ENCODE results near the gene CLTRN. TPM values are rescaled to one million over a fixed set of nuclear protein-coding genes. Genes with fewer than 3 reads are reported as not detected.

CLTRN gene
- total and polyA plus RNA-seq, 2 of the 13 experiments (the other 11 are each of a cell fraction or from before 2014, with no cell fraction given): 0.37 to 0.53 TPM

DNA sequence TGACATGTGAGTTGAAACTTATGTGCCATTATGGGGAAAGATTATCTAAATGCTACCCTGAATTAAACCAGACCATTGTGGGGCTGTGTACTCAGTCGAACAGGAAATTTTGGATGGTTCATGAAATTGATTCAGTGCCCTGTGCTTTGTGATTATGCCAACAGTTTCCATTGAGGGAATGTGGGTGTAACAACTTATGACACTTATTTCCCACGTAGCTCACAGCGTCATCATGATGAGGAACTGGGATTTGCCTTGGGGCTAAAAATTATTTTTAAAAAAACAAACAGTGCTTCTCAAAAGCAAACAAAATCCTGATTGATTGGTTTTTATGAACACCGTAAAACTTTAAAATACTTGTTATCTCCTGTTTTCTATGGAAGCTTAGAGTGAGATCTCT lies 8.3 kb upstream of the CLTRN start:
- WGBS (ENCODE audit: low lambda C conversion rate): 96% methylated on average over 3 of the region's 4 CpGs
- intact Hi-C loops (cut with micrococcal nuclease; ENCODE audit: unreplicated experiment) (no loop called here), in situ Hi-C loops (cut with HindIII; ENCODE audit: extremely low pct_ligation_motif_present, low pct_unique_long_range_greater_than_20kb) (no loop called here)
- Histone ChIP-seq H4K20me1 (ENCODE audit: insufficient read depth, low read length) (no peaks in the 10 kb centered on the region), H3K27ac (ENCODE audit: extremely low read length, insufficient read depth, low read length) (no peak overlapping the region), H2AFZ (ENCODE audit: low read length) (no peak overlapping the region), H3K4me3 (replicated peaks in 1 of 3; ENCODE audit: insufficient read depth in 1 of 3, low read depth in 2 of 3, low read length in 3 of 3) (no peak overlapping the region), H3K4me2 (ENCODE audit: low read depth, low read length) (no peak overlapping the region), H3K4me1 (ENCODE audit: insufficient read depth, low read length) (peaks cover 25% of the 10 kb centered on the region), H3K27me3 (ENCODE audit: control insufficient read depth in 1 of 2, insufficient read depth in 2 of 2, low read length in 2 of 2) (no peaks in the 10 kb centered on the region; a peak in 1 of 5 replicates), H3K79me2 (ENCODE audit: insufficient read depth, low read length) (peaks cover 23% of the 10 kb centered on the region), H3K9ac (ENCODE audit: insufficient read depth, low read depth, low read length) (no peak overlapping the region), H3K9me3 (ENCODE audit: low read length) (no peaks in the 10 kb centered on the region), H3K36me3 (replicated peaks in 1 of 2; ENCODE audit: control insufficient read depth in 1 of 2, insufficient read depth in 2 of 2, low read length in 2 of 2) (no peaks in the 10 kb centered on the region)
- ChIA-PET CTCF (ENCODE audit: low intra/inter-chr PET ratio, low total read pairs) (no interaction called here), POLR2A (no interaction called here)
- BruUV-seq (replicated peaks): no TSS peak
- TF ChIP-seq CBX5 (CRISPR knock-in tag; IDR thresholded peaks at IDR 0.05; ENCODE audit: borderline replicate concordance) (no peak), TCF7L2 (IDR thresholded peaks at IDR 0.05; ENCODE audit: low read depth, low read length) (no peak), RELA (CRISPR knock-in tag; IDR thresholded peaks at IDR 0.05) (no peak), FOXA1 (IDR thresholded peaks at IDR 0.05) (no peak), FOXA1 (CRISPR knock-in tag; IDR thresholded peaks at IDR 0.05) (no peak), POLR2A (IDR thresholded peaks at IDR 0.05; ENCODE audit: insufficient read depth in 1 of 2, low read depth in 2 of 2, low read length in 2 of 2) (no peak), ATF2 (CRISPR knock-in tag; IDR thresholded peaks at IDR 0.05) (no peak), ZMYM4 (CRISPR knock-in tag; IDR thresholded peaks at IDR 0.05) (no peak), ZNF557 (CRISPR knock-in tag; IDR thresholded peaks at IDR 0.05) (no peak)
- TF ChIP-seq, protein P1, sequence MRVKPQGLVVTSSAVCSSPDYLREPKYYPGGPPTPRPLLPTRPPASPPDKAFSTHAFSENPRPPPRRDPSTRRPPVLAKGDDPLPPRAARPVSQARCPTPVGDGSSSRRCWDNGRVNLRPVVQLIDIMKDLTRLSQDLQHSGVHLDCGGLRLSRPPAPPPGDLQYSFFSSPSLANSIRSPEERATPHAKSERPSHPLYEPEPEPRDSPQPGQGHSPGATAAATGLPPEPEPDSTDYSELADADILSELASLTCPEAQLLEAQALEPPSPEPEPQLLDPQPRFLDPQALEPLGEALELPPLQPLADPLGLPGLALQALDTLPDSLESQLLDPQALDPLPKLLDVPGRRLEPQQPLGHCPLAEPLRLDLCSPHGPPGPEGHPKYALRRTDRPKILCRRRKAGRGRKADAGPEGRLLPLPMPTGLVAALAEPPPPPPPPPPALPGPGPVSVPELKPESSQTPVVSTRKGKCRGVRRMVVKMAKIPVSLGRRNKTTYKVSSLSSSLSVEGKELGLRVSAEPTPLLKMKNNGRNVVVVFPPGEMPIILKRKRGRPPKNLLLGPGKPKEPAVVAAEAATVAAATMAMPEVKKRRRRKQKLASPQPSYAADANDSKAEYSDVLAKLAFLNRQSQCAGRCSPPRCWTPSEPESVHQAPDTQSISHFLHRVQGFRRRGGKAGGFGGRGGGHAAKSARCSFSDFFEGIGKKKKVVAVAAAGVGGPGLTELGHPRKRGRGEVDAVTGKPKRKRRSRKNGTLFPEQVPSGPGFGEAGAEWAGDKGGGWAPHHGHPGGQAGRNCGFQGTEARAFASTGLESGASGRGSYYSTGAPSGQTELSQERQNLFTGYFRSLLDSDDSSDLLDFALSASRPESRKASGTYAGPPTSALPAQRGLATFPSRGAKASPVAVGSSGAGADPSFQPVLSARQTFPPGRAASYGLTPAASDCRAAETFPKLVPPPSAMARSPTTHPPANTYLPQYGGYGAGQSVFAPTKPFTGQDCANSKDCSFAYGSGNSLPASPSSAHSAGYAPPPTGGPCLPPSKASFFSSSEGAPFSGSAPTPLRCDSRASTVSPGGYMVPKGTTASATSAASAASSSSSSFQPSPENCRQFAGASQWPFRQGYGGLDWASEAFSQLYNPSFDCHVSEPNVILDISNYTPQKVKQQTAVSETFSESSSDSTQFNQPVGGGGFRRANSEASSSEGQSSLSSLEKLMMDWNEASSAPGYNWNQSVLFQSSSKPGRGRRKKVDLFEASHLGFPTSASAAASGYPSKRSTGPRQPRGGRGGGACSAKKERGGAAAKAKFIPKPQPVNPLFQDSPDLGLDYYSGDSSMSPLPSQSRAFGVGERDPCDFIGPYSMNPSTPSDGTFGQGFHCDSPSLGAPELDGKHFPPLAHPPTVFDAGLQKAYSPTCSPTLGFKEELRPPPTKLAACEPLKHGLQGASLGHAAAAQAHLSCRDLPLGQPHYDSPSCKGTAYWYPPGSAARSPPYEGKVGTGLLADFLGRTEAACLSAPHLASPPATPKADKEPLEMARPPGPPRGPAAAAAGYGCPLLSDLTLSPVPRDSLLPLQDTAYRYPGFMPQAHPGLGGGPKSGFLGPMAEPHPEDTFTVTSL (CRISPR knock-in tag; IDR thresholded peaks at IDR 0.05; ENCODE audit: borderline replicate concordance): no peak
- TF ChIP-seq, protein P2, sequence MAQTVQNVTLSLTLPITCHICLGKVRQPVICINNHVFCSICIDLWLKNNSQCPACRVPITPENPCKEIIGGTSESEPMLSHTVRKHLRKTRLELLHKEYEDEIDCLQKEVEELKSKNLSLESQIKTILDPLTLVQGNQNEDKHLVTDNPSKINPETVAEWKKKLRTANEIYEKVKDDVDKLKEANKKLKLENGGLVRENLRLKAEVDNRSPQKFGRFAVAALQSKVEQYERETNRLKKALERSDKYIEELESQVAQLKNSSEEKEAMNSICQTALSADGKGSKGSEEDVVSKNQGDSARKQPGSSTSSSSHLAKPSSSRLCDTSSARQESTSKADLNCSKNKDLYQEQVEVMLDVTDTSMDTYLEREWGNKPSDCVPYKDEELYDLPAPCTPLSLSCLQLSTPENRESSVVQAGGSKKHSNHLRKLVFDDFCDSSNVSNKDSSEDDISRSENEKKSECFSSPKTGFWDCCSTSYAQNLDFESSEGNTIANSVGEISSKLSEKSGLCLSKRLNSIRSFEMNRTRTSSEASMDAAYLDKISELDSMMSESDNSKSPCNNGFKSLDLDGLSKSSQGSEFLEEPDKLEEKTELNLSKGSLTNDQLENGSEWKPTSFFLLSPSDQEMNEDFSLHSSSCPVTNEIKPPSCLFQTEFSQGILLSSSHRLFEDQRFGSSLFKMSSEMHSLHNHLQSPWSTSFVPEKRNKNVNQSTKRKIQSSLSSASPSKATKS (CRISPR knock-in tag; IDR thresholded peaks at IDR 0.05): no peak
- DNase-seq (ENCODE audit: low spot score) (no peak), FAIRE-seq (no peak), ATAC-seq (no peak)

Measured in HepG2 (cell line).